Trophoblast cell (in vitro differentiated cells and primary cell): ENCODE results near the gene ARPC1B.

Source experiments
- DNase-seq, 2 donors: peaks; one replicate each; pipeline ENCODE4 v3.0.0-alpha.2; 2016
- H2AFZ ChIP-seq: 2 replicates; pipeline ENCODE4 v1.6.1; 2013; ENCODE audit warnings: low read length, moderate library complexity, mild to moderate bottlenecking; ENCODE audit not compliant: insufficient read depth, poor library complexity
- H2AK5ac ChIP-seq: 2 replicates; pipeline ENCODE4 v1.6.1; 2013; ENCODE audit warnings: mild to moderate bottlenecking, low read length
- H2BK120ac ChIP-seq: 2 replicates; pipeline ENCODE4 v1.6.1; 2013; ENCODE audit warnings: low read length, mild to moderate bottlenecking, moderate library complexity; ENCODE audit not compliant: insufficient read depth, poor library complexity
- H2BK12ac ChIP-seq: 2 replicates; pipeline ENCODE4 v1.6.1; 2013; ENCODE audit warnings: mild to moderate bottlenecking, low read length, moderate library complexity
- H2BK5ac ChIP-seq: 2 replicates; pipeline ENCODE4 v1.6.1; 2013; ENCODE audit warnings: low read length, low read depth, moderate library complexity, mild to moderate bottlenecking; ENCODE audit not compliant: poor library complexity
- H3K14ac ChIP-seq: 2 replicates; pipeline ENCODE4 v1.6.1; 2013; ENCODE audit warnings: mild to moderate bottlenecking, low read length
- H3K18ac ChIP-seq: 2 replicates; pipeline ENCODE4 v1.6.1; 2013; ENCODE audit warnings: mild to moderate bottlenecking, low read length
- H3K23ac ChIP-seq: 2 replicates; pipeline ENCODE4 v1.6.1; 2013; ENCODE audit warnings: low read length
- H3K27ac ChIP-seq: 2 replicates; pipeline ENCODE4 v1.5.1; 2013; ENCODE audit warnings: low read depth, mild to moderate bottlenecking, inconsistent platforms, low read length, moderate library complexity
- H3K27me3 ChIP-seq: 2 replicates; pipeline ENCODE4 v1.6.1; 2013; ENCODE audit warnings: inconsistent platforms, mild to moderate bottlenecking, low read length, moderate library complexity; ENCODE audit not compliant: insufficient read depth
- H3K36me3 ChIP-seq, 2 experiments: 1 replicate in 1 of 2; 2 replicates in 1 of 2; pipeline ENCODE4 v1.6.1; 2013; ENCODE audit warnings: low read length in 2 of 2, mild to moderate bottlenecking in 2 of 2, moderate library complexity in 1 of 2; ENCODE audit not compliant: insufficient read depth in 2 of 2, control insufficient read depth in 1 of 2
- H3K4ac ChIP-seq: 2 replicates; pipeline ENCODE4 v1.6.1; 2013; ENCODE audit warnings: low read depth, mild to moderate bottlenecking, low read length, moderate library complexity
- H3K4me1 ChIP-seq, 2 experiments: 1 replicate in 1 of 2; 2 replicates in 1 of 2; pipeline ENCODE4 v1.6.1; 2013; ENCODE audit warnings: low read length in 2 of 2, mild to moderate bottlenecking in 2 of 2, moderate library complexity in 1 of 2; ENCODE audit not compliant: insufficient read depth in 2 of 2, control insufficient read depth in 1 of 2
- H3K4me2 ChIP-seq: 2 replicates; pipeline ENCODE4 v1.6.1; 2013; ENCODE audit warnings: inconsistent platforms, mild to moderate bottlenecking, low read length, moderate library complexity
- H3K4me3 ChIP-seq: 2 replicates; pipeline ENCODE4 v1.5.1; 2013; ENCODE audit warnings: mild to moderate bottlenecking, low read depth, low read length, inconsistent platforms
- H3K79me1 ChIP-seq: one replicate; pipeline ENCODE4 v1.6.1; 2013; ENCODE audit warnings: low read length
- H3K79me2 ChIP-seq: 2 replicates; pipeline ENCODE4 v1.6.1; 2013; ENCODE audit warnings: low read length, mild to moderate bottlenecking; ENCODE audit not compliant: control insufficient read depth, insufficient read depth, poor library complexity
- H3K9ac ChIP-seq: 2 replicates; pipeline ENCODE4 v1.6.1; 2013; ENCODE audit warnings: mild to moderate bottlenecking, low read length
- H3K9me3 ChIP-seq: 2 replicates; pipeline ENCODE4 v1.6.1; 2013; ENCODE audit warnings: low read depth, mild to moderate bottlenecking, control low read depth, inconsistent platforms, low read length; ENCODE audit not compliant: insufficient read depth
- H4K12ac ChIP-seq: 2 replicates; pipeline ENCODE4 v1.6.1; 2013; ENCODE audit warnings: low read depth, mild to moderate bottlenecking, low read length, moderate library complexity
- H4K8ac ChIP-seq: 2 replicates; pipeline ENCODE4 v1.6.1; 2013; ENCODE audit warnings: low read depth, mild to moderate bottlenecking, low read length, moderate library complexity
- H4K91ac ChIP-seq: one replicate; pipeline ENCODE4 v1.6.1; 2013; ENCODE audit warnings: low read depth, mild to moderate bottlenecking, low read length, moderate library complexity
- WGBS: extraction: QIAGEN DNeasy Blood & Tissue Kit; methylation state at CpG from one replicate; pipeline ENCODE4 v1.1.7; 2013; ENCODE audit warnings: missing lambda C conversion rate; ENCODE audit not compliant: insufficient read length, insufficient coverage; ENCODE audit errors: extremely low coverage; 5-methylcytosine and 5-hydroxymethylcytosine counted together

ARPC1B gene

DNA sequence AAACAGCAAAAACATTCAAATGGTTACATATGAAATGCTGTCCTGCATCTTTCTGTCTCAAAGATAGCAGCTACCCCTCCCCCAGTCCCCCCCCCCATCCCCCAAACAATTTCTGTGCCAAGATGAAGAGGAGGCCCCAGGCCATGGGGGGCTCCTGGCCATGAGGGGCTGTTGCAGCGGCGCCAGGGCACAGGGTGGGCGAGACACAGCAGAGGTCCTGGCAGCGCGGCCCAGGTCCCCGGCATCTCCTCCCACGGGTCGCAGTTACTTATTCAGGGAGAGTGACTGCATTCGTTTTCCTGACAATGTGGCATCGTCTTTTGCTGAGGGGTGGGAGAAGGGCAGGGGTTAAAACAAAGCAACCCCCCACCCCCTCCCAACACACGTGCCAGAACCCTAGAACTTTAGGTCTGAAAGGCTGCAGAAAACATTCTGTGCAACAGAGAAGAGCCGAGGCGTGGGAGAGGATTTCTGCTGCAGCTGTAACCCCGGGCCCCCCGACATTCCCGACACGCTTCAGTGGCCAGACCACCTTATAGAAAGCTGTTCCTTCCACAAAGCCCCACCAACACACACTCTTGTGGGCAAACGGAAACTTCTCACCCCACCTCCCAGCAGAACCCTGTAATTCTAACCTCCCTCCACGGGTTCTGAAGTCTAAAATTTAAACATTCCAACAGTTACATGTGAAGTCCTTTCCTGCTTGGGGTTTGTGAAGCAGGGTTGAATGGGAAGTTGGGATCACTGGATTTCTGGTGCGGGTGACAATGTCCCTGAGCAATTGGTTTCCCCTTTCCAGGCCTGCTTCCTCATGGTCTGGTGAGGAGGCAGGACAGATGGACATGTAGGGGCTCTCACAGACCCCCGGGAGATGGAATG is 22.1 kb downstream of the ARPC1B start:
- H3K27me3 ChIP-seq = no peaks in the 10 kb centered on the region
- no peaks in the 10 kb centered on the region for H3K9me3 ChIP-seq

GRCh38 chr7:99397297-99397983 is 22.9 kb downstream of the ARPC1B start:
- Histone ChIP-seq H3K23ac (no peak overlapping the region), H3K4ac (no peak overlapping the region), H2BK12ac (no peak overlapping the region), H2BK5ac (no peak overlapping the region), H3K4me1 (peaks cover under 1 to 8% of the 10 kb centered on the region in 2 experiments), H3K14ac (no peak overlapping the region), H3K18ac (no peak overlapping the region), H3K36me3 (peaks cover 79 to 82% of the 10 kb centered on the region in 2 experiments), H2AFZ (no peak overlapping the region), H3K27ac (no peak overlapping the region), H3K79me2 (no peaks in the 10 kb centered on the region), H4K8ac (no peak overlapping the region), H3K27me3 (no peaks in the 10 kb centered on the region), H3K79me1 (peaks cover 3% of the 10 kb centered on the region), H3K4me2 (no peak overlapping the region), H3K9me3 (no peaks in the 10 kb centered on the region), H3K9ac (no peak overlapping the region), H4K12ac (no peak overlapping the region), H3K4me3 (no peak overlapping the region), H2BK120ac (no peak overlapping the region), H2AK5ac (no peak overlapping the region), H4K91ac (no peak overlapping the region)
- WGBS = no CpG with 5 or more reads among the region's 18 CpGs
- no peak for DNase-seq

More for the DNA sequence above, 22.1 kb downstream of the ARPC1B start:
- Histone ChIP-seq H3K4me1 (peaks cover 5 to 13% of the 10 kb centered on the region in 2 experiments), H4K91ac (no peak overlapping the region), H2AK5ac (no peak overlapping the region), H3K4ac (no peak overlapping the region), H3K36me3 (peaks cover 77 to 79% of the 10 kb centered on the region in 2 experiments), H2BK12ac (no peak overlapping the region), H3K14ac (no peak overlapping the region), H2BK120ac (no peak overlapping the region), H3K4me2 (no peak overlapping the region), H3K23ac (no peak overlapping the region), H2BK5ac (no peak overlapping the region), H2AFZ (no peak overlapping the region), H3K27ac (no peak overlapping the region), H4K8ac (no peak overlapping the region), H3K4me3 (no peak overlapping the region), H3K18ac (no peak overlapping the region), H4K12ac (no peak overlapping the region), H3K79me1 (peaks cover 3% of the 10 kb centered on the region), H3K9ac (no peak overlapping the region), H3K79me2 (no peaks in the 10 kb centered on the region)
- no peak for DNase-seq
- no CpG with 5 or more reads among the region's 21 CpGs for WGBS

DNA sequence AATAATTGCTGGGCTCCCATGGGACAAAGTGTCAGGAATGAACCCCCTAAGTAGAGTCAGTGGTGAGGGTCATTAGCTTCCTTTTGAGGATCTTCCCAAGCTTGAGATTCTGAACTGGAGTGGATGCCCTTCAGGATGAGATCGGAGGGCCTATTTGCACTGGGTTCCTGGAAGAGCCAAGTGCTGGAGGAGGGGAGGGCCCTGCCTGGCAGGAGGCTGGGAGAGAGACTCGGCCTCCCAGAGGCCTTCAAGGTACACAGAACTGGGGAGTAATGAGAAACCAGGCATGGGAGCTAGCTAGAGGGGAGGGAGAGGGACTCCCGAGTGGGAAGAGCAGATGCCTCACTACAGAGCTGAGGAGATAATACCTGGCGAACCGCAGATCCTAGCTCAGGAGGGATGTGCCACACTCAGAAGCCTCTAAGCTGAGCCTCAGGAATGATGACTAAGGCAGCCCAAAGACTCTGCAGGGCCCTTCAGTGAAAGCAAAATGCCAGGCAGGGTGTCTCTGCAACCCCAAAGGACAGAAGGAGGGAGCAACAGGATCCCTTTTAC is 24.4 kb downstream of the ARPC1B start:
- H3K79me2 ChIP-seq = no peaks in the 10 kb centered on the region
- H3K79me1 ChIP-seq = no peaks in the 10 kb centered on the region
- no peak overlapping the region for H2BK12ac ChIP-seq
- H3K4me2 ChIP-seq = no peak overlapping the region
- no peaks in the 10 kb centered on the region for H3K9me3 ChIP-seq
- H3K9ac ChIP-seq = no peak overlapping the region
- H3K4ac ChIP-seq = no peak overlapping the region
- no peak for DNase-seq
- H2AFZ ChIP-seq = no peak overlapping the region
- peaks cover 81 to 88% of the 10 kb centered on the region in 2 experiments for H3K36me3 ChIP-seq
- no peaks in the 10 kb centered on the region for H3K4me1 ChIP-seq
- H4K8ac ChIP-seq = no peak overlapping the region
- H2BK120ac ChIP-seq = no peak overlapping the region
- H2BK5ac ChIP-seq = no peak overlapping the region
- H3K27ac ChIP-seq = no peak overlapping the region
- no peaks in the 10 kb centered on the region for H3K27me3 ChIP-seq
- no peak overlapping the region for H3K4me3 ChIP-seq
- no peak overlapping the region for H2AK5ac ChIP-seq
- H3K23ac ChIP-seq = no peak overlapping the region
- no peak overlapping the region for H3K14ac ChIP-seq
- H4K12ac ChIP-seq = no peak overlapping the region
- WGBS = no CpG with 5 or more reads among the region's 5 CpGs
- no peak overlapping the region for H4K91ac ChIP-seq
- no peak overlapping the region for H3K18ac ChIP-seq

DNA sequence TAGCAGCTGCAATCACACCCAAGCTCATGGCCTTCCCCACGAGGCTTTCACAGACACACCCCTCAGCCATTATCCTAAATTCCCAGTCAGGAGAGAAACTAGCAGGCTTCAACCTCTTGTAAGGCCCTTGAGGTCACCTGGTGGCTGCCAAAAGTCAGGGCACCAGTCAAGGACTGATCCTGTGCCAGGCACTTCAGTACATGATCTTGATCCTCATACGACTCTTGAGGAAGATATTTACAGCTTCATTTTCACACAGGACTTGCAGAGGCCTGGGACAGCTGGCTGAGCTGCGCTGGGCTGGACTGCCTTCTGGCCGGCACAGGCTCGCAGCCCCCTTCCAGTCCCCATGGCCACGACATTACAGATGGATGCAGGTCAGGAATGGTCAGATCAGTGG is 25.1 kb downstream of the ARPC1B start:
- no peak overlapping the region for H3K23ac ChIP-seq
- no peak overlapping the region for H2AFZ ChIP-seq
- H3K9ac ChIP-seq = no peak overlapping the region
- no peaks in the 10 kb centered on the region for H3K4me1 ChIP-seq
- peaks cover 83 to 90% of the 10 kb centered on the region in 2 experiments for H3K36me3 ChIP-seq
- H2BK12ac ChIP-seq = no peak overlapping the region
- no CpG with 5 or more reads among the region's 6 CpGs for WGBS
- H4K8ac ChIP-seq = no peak overlapping the region
- no peak for DNase-seq
- H3K79me2 ChIP-seq = no peaks in the 10 kb centered on the region
- H3K27me3 ChIP-seq = no peaks in the 10 kb centered on the region
- no peaks in the 10 kb centered on the region for H3K79me1 ChIP-seq
- H3K27ac ChIP-seq = no peak overlapping the region
- H3K4me2 ChIP-seq = no peak overlapping the region
- no peak overlapping the region for H3K18ac ChIP-seq
- no peak overlapping the region for H4K91ac ChIP-seq
- no peak overlapping the region for H2BK120ac ChIP-seq
- H3K9me3 ChIP-seq = no peaks in the 10 kb centered on the region
- no peak overlapping the region for H2AK5ac ChIP-seq
- no peak overlapping the region for H4K12ac ChIP-seq
- H3K4ac ChIP-seq = no peak overlapping the region
- no peak overlapping the region for H3K4me3 ChIP-seq
- no peak overlapping the region for H3K14ac ChIP-seq
- H2BK5ac ChIP-seq = no peak overlapping the region
